NOMO-1 (cell line): ENCODE data around the gene OST4.
"Not testable (repeated sequence)": the region's sequence is repeated elsewhere in the genome, so short reads cannot be mapped to it uniquely, and the experiment has no call there.

Experiments used
- DNase-seq, 2 experiments: peaks; one replicate each; lab custom pipeline; 2025; ENCODE audit not compliant: unreplicated experiment in 2 of 2; lab: John Stamatoyannopoulos, UW

The OST4 gene

DNA sequence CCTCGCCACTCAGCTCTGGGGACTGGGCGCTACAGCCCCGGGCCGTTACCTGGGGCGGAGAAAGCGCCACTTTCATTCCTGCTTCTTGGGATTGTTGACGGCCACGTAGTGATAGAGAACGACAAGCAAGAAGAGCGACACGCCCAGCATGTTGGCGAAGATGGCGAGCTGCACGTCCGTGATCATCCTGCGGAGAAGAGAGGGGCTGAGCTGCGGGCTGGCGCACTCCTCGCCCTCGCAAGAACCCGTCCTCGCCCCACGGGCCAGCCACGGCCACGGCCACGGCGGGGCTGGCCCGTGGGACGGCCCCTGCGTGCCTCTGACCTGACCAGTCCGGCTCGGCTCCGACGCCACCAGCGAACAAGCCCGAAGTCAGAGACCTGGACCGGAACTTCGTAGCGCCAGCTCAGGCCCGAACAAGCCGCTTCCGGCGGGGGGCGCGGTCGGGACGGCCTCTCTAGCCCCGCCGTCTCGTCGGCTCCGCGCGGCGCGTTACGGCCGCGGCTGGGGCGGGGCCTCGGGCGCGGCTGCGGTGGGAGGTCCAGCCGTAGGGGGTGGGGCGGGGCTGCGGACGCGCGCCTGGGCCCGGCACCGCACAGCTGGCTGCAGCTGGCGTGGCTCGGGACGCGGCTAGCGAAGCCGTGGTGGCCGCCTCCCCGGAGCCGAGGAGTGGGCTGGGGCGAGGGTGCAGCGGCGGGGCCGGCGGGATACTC lies at the start of gene OST4:
TSS of gene OST4 (minus strand) at position 378 of the 713 bp plus-strand sequence.
- peak; percentile 84 to 94 for DNase-seq

DNA sequence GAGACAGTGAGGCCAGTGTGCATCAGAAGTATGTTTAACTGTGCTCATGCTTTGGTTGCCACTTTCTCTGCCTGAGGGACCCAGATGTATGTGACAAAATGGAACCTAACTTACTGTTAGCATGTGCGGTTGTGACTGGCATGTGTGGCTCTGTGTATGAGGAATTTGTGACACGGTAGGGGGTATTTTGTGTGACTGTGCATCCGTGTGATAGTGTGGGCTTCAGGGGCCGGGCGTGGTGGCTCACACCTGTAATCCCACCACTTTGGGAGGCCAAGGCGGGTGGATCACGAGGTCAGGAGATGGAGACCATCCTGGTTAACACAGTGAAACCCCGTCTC lies 47.8 kb upstream of the OST4 start:
- DNase-seq, result not testable (repeated sequence)

- no peak for DNase-seq
Measured at GRCh38 chr2:27118525-27119329, 47.3 kb upstream of the OST4 start, which contains the start of gene CGREF1. Gene CGREF1, minus strand, starts transcription at chr2:27119128. Its CDS starts 14,762 bp downstream, at chr2:27104366.

DNA sequence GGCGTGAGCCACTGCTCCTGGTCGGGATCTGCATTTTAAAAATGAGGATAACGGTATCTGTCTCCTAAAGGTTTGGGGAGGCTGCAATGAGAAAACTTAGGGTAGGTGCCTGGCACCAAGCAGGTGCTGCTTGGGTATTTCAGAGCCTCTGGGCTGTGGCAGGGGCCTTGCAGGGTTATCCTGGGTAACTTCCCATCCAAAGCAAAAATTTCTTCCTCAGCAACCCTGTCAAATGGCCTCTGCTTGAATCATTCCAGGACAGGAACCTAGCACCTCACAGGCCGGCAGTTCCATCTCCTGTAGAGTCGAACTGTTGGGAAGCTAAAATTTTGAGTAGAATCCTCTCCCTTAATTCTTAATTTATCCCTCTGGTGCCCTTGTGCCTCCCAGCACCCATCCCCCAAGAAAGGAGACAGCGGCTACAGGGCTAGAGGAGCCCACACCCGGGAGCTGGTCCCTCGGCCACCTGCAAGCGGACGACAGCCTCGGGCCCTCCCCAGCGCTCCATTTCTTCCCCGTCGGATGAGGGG lies 46.6 kb upstream of the OST4 start:
- no peak for DNase-seq

- DNase-seq, result no peak
Measured at GRCh38 chr2:27115519-27115918, 44.1 kb upstream of the OST4 start.

- not testable (repeated sequence) for DNase-seq
Measured at GRCh38 chr2:27111392-27112078, 40.1 kb upstream of the OST4 start.

DNA sequence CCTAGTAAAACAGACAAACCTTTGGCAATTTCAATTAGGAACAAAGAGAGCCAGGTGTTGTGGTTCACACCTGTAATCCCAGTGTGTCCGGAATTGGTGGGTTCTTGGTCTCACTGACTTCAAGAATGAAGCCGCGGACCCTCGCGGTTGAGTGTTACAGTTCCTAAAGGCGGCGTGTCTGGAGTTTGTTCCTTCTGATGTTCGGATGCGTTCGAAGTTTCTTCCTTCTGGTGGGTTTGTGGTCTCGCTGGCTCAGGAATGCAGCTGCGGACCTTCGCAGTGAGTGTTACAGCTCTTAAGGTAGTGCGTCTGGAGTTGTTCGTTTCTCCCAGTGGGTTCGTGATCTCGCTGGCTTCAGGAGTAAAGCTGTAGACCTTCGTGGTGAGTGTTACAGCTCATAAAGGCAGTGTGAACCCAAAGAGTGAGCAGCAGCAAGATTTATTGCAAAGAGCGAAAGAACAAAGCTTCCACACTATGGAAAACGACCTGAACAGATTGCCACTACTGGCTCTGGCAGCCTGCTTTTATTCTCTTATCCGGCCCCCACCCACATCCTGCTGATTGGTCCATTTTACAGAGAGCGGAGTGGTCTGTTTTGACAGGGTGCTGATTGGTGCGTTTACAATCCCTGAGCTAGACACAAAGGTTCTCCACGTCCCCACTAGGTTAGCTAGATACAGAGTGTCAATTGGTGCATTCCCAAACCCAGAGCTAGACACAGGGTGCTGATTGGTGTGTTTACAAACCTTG lies 39.3 kb upstream of the OST4 start:
- DNase-seq, result not testable (repeated sequence)

GRCh38 chr2:27109083-27109482 lies 37.6 kb upstream of the OST4 start:
- no peak for DNase-seq

- DNase-seq, result no peak
Measured at GRCh38 chr2:27108221-27108620, 36.8 kb upstream of the OST4 start.

DNA sequence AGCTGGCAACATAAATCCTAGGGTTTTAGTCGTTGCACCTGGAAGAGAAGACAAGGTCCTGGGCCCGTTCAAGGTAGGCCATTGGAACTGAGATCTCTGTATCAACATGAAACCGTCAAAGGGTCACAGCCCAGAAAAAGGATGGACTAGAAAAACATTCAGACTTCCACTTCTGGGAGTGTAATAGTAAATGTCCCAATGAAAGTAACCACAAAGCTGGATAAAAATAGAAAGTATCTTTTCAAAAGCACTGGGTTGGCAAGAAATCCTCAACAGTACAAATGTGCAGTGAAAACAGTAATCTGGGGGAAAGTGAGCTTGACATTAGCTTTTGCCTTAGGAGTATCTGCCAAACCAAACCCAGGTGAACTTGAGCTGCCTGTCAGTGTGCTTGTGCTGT lies 34.5 kb upstream of the OST4 start:
- no peak for DNase-seq

GRCh38 chr2:27102329-27102728 lies 30.9 kb upstream of the OST4 start:
- DNase-seq, result no peak

- no peak for DNase-seq
Measured at GRCh38 chr2:27100036-27100435, 28.6 kb upstream of the OST4 start.

DNA sequence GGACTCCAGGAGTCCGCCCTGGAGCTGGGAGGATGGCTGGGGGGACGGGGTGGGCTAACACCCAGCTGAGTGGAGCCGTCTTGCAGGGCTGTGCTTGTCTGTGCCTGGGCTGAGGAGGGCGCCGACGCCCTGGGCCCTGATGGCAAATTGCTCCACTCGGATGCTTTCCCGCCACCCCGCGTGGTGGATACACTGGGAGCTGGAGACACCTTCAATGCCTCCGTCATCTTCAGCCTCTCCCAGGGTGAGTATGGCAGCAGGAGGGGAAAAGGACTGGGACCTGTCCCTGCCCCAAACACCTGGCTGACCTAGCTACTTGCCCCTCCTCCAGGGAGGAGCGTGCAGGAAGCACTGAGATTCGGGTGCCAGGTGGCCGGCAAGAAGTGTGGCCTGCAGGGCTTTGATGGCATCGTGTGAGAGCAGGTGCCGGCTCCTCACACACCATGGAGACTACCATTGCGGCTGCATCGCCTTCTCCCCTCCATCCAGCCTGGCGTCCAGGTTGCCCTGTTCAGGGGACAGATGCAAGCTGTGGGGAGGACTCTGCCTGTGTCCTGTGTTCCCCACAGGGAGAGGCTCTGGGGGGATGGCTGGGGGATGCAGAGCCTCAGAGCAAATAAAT lies 28.0 kb upstream of the OST4 start:
- DNase-seq, result no peak

DNA sequence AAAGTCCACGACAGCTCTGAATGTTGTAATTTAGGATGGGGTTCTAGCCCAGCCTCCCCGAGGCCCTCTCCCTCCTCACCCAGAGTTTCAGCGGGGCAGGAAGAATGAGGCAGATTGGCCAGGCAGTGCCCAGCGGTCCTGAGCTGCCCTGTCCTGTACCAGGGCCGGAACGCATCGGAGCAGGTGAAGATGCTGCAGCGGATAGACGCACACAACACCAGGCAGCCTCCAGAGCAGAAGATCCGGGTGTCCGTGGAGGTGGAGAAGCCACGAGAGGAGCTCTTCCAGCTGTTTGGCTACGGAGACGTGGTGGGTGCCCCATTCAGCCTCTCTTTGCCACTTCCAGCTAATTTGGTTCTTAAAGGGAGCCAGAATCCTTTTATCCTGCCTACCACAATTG lies 25.9 kb upstream of the OST4 start:
- no peak for DNase-seq

- no peak for DNase-seq
Measured at GRCh38 chr2:27096748-27097297, 25.4 kb upstream of the OST4 start.

DNA sequence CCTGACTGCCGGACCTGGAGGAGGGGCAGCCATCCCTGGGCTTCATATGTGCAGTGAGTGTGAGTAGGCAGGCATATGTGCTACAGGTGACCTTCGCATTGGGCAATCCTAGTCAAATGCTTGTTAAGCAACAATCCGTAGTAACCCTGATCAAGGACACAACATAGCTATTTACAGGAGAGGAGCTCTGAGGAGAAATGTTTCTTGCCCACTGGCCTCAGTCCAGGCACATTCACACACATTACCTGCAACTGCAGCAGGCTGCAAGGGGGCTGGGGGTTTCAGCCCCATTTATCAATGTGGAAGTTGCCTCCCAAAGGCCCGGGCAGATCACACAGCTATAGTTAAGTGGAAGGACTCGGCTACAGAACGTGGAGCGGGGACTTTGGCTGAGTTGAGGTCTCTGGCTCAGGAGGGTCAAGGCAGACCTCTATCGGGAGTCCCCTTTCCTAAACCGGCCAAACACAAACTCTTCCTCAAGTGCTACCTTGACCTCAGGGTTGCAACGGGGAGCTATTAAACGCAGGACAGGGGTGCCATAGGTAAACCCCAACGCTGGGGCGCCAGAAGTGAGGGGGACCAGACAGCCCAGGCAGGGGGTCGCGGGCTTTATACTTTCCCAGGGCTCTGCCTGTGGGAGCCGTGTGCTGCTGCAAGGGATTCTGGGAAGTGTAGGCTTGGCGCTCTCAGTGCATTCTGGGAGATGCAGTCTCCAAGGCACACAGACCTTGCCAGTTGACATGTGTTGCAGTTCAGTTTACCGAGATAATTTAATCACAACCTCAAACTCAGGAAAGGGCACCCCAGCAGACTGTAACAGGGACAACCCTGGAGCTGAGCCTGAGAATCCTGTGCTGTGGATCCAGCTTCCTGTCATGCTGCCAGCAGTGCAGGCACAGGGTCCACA lies 24.5 kb upstream of the OST4 start:
- peak in 1 of 2 experiments; percentile 42 for DNase-seq

GRCh38 chr2:27095427-27095744 lies 23.9 kb upstream of the OST4 start:
- DNase-seq, result no peak

DNA sequence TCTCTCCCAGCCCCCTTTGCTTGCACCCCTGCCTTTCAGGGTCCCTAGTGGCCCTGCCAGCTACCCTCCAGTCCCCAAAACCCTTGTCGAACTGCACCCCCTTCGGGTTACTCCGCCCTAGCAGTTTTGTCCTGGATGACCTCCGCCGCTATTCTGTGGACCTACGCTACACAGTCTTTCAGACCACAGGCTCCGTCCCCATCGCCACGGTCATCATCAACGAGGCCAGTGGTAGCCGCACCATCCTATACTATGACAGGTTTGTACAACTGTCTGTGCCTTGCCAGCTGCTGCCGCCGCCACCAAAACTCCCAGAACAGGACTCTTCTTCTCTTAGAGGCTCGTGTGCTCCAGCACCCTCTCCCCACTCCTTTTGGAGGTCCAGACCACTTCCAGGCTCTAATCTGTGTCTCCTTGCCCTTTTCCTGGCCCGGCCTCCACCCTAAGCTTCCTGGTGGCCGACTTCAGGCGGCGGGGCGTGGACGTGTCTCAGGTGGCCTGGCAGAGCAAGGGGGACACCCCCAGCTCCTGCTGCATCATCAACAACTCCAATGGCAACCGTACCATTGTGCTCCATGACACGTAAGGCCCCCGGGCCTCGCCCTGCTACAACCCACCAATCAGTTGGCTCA lies 23.0 kb upstream of the OST4 start:
- no peak for DNase-seq
